Lower lobe of right lung (tissue), 2 donors: ENCODE data around the gene SLAMF6. TPM values are rescaled to one million over a fixed set of nuclear protein-coding genes. Genes with fewer than 3 reads are reported as not detected.

Source experiments
- ATAC-seq, 2 donors: fragments of 200-7000 bp; cut with Tn5 transposase; one replicate each; pipeline ENCODE4 v1.9.1; 2020 to 2022; ENCODE audit warnings: mild to moderate bottlenecking in 2 of 2, moderate library complexity in 2 of 2
- DNase-seq: peaks from one replicate; pipeline ENCODE4 v3.0.0-alpha.2; 2020
- H3K27ac ChIP-seq: fragments of 200-600 bp; one replicate; pipeline ENCODE4 v1.8.0; 2022
- H3K27me3 ChIP-seq: fragments of 200-600 bp; one replicate; pipeline ENCODE4 v1.8.0; 2022; ENCODE audit warnings: low read depth
- H3K36me3 ChIP-seq: fragments of 200-600 bp; one replicate; pipeline ENCODE4 v1.8.0; 2022; ENCODE audit warnings: mild to moderate bottlenecking
- H3K4me1 ChIP-seq: fragments of 200-600 bp; one replicate; pipeline ENCODE4 v1.8.0; 2022
- H3K4me3 ChIP-seq: fragments of 200-600 bp; one replicate; pipeline ENCODE4 v1.8.0; 2022; ENCODE audit warnings: mild to moderate bottlenecking
- H3K9me3 ChIP-seq: fragments of 200-600 bp; one replicate; pipeline ENCODE4 v1.8.0; 2022
- CTCF ChIP-seq: fragments of 200-600 bp; IDR thresholded peaks from one replicate; pipeline ENCODE4 v1.8.0; 2022; ENCODE audit warnings: antibody characterized with exemption, mild to moderate bottlenecking
- intact Hi-C: fragments of 100-400 bp; cut with DNase I; formaldehyde crosslinking; loops from one replicate; pipeline ENCODE4 v1.11.0; 2022
- total RNA-seq: library from RNA; stranded (reverse); fragmentation: NEBNext Ultra II Directional; extraction: Animal tissue kit (Norgen Biotek cat#: 25700); gene quantifications from one replicate; pipeline ENCODE4 v1.2.1, GENCODE V29; 2021
- donor health status: DM: no; HTN: yes; CAD: no; lungs with severe emphysema.

Gene SLAMF6
- total RNA-seq, 1 donor from 2014 or later, result 4.8 TPM

- no peak overlapping the region for H3K4me3 ChIP-seq
- H3K9me3 ChIP-seq, result no peaks in the 10 kb centered on the region
- H3K36me3 ChIP-seq, result no peaks in the 10 kb centered on the region
- ATAC-seq, result no peak
- H3K27me3 ChIP-seq, result no peaks in the 10 kb centered on the region
- H3K27ac ChIP-seq, result no peak overlapping the region
- H3K4me1 ChIP-seq, result no peaks in the 10 kb centered on the region
- intact Hi-C loops, result no loop called here
- no peak for TF ChIP-seq CTCF
- DNase-seq, result no peak
Observed at GRCh38 chr1:160449494-160449893, 73.6 kb downstream of the SLAMF6 start.

DNA sequence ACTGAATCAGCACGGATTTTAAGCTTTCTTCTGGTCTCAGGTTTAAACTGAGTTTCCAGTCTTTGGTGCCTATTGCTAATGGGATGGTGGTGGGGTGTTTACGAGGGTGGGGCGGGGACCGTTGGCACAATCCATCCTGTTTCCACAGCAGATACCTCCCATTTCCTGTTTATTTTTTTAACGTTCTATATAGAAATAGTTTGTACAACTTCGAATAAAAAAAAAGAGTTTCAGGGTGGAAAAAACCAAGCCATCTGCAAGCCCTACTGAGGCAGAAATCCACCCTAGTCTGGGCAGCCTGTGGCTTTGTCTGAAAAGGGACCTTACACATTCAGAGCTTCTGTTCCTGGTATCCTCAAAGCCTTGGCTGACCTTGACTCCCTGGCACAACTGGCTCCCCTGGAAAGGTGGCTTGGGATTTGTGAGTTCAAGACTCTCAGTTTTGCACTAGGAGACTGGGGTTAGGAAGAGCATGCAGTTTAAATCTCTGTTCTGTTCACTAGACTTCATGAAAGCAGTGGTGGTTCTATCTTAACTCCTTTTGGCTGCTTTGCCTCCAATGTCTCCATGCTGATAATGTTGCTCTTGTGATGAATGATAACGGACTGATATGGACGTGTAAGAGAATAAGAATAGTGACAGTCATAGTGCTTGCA lies 76.0 kb downstream of the SLAMF6 start:
- intact Hi-C loops, result no loop called here
- Histone ChIP-seq H3K27ac (no peak overlapping the region), H3K36me3 (no peaks in the 10 kb centered on the region), H3K9me3 (no peaks in the 10 kb centered on the region), H3K4me3 (no peak overlapping the region), H3K4me1 (no peaks in the 10 kb centered on the region), H3K27me3 (no peaks in the 10 kb centered on the region)
- ATAC-seq (no peak), DNase-seq (no peak)
- no peak for TF ChIP-seq CTCF

GRCh38 chr1:160439718-160440117 lies 83.3 kb downstream of the SLAMF6 start:
- no peaks in the 10 kb centered on the region for H3K9me3 ChIP-seq
- no peak for ATAC-seq

GRCh38 chr1:160438935-160439334 lies 84.1 kb downstream of the SLAMF6 start:
- Histone ChIP-seq H3K9me3 (no peaks in the 10 kb centered on the region), H3K27me3 (no peaks in the 10 kb centered on the region), H3K4me1 (peaks cover 4% of the 10 kb centered on the region), H3K4me3 (no peak overlapping the region), H3K27ac (no peak overlapping the region), H3K36me3 (no peaks in the 10 kb centered on the region)
- TF ChIP-seq CTCF, result no peak
- ATAC-seq (no peak), DNase-seq (no peak)
- intact Hi-C loops, result no loop called here

More at GRCh38 chr1:160439718-160440117, 83.3 kb downstream of the SLAMF6 start:
- Histone ChIP-seq H3K27me3 (no peaks in the 10 kb centered on the region), H3K36me3 (no peaks in the 10 kb centered on the region), H3K4me1 (peaks cover 4% of the 10 kb centered on the region), H3K27ac (no peak overlapping the region), H3K4me3 (no peak overlapping the region)
- no peak for DNase-seq
- no peak for TF ChIP-seq CTCF
- intact Hi-C loops, result no loop called here

DNA sequence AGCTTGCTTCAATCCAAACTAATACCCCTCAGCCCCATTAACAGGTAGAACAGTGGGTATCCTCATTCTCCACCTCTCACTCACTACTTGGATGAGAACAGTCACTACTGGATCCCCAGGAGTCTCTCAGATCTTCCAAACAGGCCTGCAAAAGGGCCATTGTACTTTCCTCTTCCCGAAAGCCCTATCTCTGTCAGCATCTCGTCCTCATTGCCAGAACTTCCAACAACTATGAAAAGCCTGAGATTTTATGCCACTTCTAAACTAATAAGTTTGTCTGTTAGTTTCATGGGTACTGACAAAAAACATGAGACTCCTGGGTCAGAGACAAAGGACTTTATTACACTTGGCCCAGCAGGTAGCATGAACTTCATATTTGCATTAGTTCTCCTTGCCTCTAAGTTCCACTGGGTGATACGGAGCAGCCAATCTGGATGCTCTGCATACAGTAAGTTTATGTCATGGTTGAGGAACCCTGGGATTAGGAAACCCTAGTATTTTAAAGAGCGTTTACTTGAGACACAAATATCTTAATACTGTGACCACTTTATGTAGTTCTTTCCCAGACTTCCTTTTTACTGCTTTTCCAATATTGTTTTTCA lies 84.6 kb downstream of the SLAMF6 start:
- Histone ChIP-seq H3K36me3 (no peaks in the 10 kb centered on the region), H3K4me1 (peaks cover 4% of the 10 kb centered on the region), H3K27ac (peak overlapping the region; percentile 56), H3K4me3 (peak overlapping the region; percentile 8), H3K9me3 (no peaks in the 10 kb centered on the region), H3K27me3 (no peaks in the 10 kb centered on the region)
- no peak for TF ChIP-seq CTCF
- intact Hi-C loops, result no loop called here
- DNase-seq, result no peak
- no peak for ATAC-seq
